PFSK-1 (cell line): ENCODE measurements around the gene GSE1.

Experiments used
- FOXP2 ChIP-seq: optimal IDR thresholded peaks from 2 replicates; pipeline ENCODE3; 2011; ENCODE audit warnings: borderline replicate concordance, control low read depth, inconsistent platforms; ENCODE audit not compliant: insufficient read depth; ENCODE audit errors: extremely low read length, extremely low read depth
- POLR2AphosphoS5 ChIP-seq: IDR thresholded peaks from 2 replicates; pipeline ENCODE4 v1.6.1; 2012; ENCODE audit warnings: low read depth, mild to moderate bottlenecking, control low read depth, low read length, moderate library complexity
- SIN3A ChIP-seq: IDR thresholded peaks from 2 replicates; pipeline ENCODE4 v1.6.1; 2012; ENCODE audit warnings: mild to moderate bottlenecking, low read length, moderate library complexity, borderline replicate concordance; ENCODE audit not compliant: insufficient read depth
- TAF1 ChIP-seq: IDR thresholded peaks from 2 replicates; pipeline ENCODE4 v1.6.1; 2012; ENCODE audit warnings: low read length, control low read depth, borderline replicate concordance; ENCODE audit not compliant: insufficient read depth
- TF ChIP-seq, protein P1 (sequence below), 2 experiments: IDR thresholded peaks; 2 replicates each; pipeline versions ENCODE4 v1.6.1 to v1.8.0; 2011 to 2012; ENCODE audit warnings: low read depth in 2 of 2, low read length in 2 of 2, control low read depth in 1 of 2, inconsistent platforms in 1 of 2, mild to moderate bottlenecking in 1 of 2, moderate library complexity in 1 of 2; ENCODE audit not compliant: insufficient read depth in 1 of 2

The GSE1 gene

DNA sequence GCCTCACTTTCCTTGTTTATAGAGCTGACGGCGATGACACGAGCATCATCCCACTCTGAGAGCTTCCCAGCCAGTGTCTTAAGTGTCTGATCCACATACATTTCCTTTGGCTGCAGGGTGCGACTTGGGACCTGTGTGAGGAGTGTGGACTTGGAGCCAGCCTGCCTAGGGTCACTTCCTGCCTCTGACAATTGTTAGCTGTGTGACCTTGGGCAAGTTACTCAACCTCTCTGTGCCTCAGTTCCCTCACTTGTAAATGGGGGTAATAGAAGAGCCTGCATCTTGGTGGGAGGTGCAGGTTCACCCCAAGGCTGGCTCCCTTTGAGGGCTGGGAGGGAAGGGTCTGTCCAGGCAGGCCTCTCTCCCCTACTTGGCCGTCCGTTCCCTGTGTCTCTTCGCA lies 27.4 kb upstream of the GSE1 start:
- TF ChIP-seq, protein P1, sequence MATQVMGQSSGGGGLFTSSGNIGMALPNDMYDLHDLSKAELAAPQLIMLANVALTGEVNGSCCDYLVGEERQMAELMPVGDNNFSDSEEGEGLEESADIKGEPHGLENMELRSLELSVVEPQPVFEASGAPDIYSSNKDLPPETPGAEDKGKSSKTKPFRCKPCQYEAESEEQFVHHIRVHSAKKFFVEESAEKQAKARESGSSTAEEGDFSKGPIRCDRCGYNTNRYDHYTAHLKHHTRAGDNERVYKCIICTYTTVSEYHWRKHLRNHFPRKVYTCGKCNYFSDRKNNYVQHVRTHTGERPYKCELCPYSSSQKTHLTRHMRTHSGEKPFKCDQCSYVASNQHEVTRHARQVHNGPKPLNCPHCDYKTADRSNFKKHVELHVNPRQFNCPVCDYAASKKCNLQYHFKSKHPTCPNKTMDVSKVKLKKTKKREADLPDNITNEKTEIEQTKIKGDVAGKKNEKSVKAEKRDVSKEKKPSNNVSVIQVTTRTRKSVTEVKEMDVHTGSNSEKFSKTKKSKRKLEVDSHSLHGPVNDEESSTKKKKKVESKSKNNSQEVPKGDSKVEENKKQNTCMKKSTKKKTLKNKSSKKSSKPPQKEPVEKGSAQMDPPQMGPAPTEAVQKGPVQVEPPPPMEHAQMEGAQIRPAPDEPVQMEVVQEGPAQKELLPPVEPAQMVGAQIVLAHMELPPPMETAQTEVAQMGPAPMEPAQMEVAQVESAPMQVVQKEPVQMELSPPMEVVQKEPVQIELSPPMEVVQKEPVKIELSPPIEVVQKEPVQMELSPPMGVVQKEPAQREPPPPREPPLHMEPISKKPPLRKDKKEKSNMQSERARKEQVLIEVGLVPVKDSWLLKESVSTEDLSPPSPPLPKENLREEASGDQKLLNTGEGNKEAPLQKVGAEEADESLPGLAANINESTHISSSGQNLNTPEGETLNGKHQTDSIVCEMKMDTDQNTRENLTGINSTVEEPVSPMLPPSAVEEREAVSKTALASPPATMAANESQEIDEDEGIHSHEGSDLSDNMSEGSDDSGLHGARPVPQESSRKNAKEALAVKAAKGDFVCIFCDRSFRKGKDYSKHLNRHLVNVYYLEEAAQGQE (IDR thresholded peaks at IDR 0.05; ENCODE audit: insufficient read depth in 1 of 2, low read depth in 2 of 2, low read length in 2 of 2) = no peak

DNA sequence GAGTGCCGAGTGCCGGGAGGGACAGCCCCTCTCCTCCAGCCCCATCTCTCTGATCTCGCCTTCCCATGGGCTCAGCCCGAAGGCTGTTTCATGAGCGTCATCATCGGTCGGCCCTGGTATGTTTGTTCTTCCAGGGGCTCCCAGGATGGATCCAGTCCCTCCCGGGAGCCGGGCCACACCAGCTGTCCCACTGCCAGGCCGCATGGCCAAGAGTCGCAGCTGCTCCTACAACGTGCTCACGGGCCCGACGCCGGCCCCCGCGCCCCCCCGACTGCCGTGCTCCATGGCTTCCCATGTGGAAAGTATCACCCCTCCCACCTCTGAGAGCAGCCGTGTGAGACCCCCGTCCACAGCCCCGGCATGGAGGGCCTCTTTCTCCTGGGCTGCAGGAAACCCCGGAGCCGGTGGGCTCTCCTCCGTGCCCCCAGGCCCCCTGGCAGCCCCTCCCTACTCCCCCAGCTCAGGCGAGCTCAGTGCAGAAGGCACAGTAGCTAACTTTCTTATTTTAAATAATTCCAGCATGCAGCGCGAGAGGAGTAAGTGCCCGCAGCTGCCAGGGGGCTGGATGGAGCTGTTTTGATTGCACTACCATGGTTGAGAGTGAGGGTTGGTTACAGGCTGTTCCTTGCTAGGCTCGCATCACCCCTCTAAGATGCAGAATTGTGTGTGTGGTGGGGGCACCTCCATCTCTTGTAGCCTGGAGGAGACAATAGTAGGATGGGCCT lies 26.6 kb upstream of the GSE1 start:
- TF ChIP-seq SIN3A = no peak
- no peak for TF ChIP-seq POLR2AphosphoS5
- no peak for TF ChIP-seq FOXP2
- TF ChIP-seq TAF1 = no peak

DNA sequence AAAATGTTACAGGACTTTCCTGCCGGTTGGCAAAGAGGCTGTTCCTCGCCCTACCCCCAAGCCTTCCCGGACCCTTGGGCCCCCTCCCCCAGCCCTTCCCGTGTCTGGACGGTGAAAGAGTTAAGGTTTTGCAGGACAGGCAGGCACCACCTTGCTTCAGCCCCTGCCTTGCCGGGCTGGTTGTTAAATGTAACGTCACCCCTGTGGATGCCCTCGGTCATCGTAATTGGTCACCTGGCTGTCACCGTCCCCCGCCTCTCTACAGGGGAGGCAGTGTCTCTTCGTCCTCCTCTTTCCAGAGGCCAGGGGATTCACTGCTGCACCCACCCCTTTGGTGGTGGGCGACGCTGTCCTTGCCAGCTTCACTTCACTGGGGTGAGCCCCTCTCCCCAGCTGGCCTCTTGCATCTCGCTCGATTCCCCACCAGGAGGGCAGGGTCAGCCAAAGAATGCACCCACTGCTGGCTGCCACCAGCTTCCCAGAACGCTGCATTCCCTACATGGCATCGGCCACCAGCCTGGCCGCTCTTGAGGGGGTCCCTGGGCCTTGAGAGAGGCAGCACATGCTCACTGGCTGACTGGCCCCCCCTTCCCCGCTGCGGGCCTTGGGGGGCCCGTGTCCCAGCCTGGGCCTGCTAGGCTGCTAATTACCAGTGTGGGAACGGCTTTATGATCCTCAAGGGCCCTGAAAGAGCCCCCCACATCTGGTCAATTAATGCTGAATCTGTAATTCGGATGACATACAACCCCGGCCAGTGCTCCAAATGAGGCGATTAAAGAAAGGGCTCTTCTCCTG lies 25.2 kb upstream of the GSE1 start:
- TF ChIP-seq TAF1 (no peak), FOXP2 (no peak), POLR2AphosphoS5 (no peak), SIN3A (no peak)
- TF ChIP-seq, protein P1 (IDR thresholded peaks at IDR 0.05; ENCODE audit: insufficient read depth in 1 of 2, low read depth in 2 of 2, low read length in 2 of 2) = no peak

DNA sequence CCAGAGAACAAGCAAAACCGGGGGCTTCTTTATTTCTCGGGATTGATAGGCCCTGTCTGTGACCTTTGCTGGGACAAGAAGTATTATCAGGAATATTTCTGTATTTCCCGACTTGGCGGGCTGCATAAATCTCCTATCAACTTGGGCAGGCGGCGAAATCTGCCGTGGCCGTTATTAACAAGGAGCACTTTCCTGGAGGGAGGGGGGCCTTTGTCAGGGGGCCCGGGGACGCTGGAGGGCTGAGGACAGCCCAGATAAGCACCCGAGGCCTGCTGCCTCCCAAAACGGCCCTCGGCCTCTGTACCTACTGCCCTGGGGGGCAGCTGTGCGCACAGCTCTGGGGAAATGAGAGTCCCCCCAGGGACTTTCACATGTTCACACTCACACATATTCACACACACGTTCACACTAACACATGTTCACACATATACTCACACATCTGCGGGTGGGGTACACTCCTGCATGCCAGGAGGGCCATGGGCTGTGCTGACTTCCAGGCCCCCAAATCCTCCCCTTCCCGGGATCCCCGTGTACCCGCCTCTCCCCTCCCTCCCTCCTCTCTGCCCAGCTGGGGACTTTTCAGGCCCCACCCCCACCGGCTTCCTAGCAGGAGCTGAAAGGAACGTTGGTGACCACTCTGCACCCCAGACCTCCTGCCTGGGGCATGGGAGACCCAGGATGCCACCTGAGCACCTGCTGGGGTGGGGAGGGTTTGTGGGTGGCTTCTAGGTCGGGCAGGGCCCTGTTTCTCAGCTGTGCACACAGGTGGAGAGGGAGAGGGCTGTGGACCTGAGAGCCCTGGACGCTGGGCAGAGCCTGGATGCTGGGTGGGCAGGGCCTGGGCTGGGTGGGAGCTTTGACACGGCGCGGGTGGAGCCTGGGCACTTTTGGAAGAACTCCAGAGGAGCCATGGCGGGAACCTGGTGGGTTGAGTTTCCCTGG lies 24.3 kb upstream of the GSE1 start:
- TF ChIP-seq FOXP2 (no peak), TAF1 (no peak), POLR2AphosphoS5 (no peak), SIN3A (no peak)
- TF ChIP-seq, protein P1 (IDR thresholded peaks at IDR 0.05; ENCODE audit: insufficient read depth in 1 of 2, low read depth in 2 of 2, low read length in 2 of 2) = no peak

DNA sequence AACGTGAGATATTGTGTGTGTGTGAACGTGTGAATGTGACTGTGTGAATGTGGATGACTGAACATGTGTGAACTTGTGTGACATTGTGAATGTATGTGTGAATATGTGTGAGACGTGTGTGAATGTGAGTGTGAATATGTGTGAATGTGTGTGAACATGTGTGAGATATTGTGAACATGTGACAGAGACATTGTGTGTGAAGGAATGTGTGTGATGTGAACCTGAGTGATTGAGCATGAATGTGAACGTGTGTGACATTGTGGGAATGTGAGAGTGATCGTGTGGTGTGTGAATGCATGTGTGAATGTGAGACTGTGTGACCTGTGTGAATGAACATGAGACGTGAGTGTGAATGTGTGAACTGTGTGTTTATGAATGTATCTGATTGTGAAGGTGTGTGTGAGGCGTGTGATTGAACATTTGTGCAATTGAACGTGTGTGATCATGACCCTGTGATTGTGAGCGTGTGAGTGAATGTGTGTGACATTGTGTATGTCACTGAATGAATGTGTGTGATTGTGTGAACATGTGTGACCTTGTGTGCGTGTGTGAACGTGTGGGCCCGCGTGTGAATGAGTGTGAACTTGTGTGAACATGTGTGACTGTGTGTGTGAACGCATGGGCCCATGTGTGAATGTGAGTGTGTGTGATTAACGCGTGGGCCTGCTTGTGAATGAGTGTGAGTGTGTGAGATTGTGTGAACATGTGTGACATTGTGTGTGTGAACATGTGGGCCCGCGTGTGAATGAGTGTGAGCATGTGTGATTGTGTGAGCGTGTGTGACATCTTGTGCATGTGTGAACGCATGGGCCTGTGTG lies 23.2 kb upstream of the GSE1 start:
- no peak for TF ChIP-seq FOXP2
- TF ChIP-seq, protein P1 (IDR thresholded peaks at IDR 0.05; ENCODE audit: insufficient read depth in 1 of 2, low read depth in 2 of 2, low read length in 2 of 2) = no peak
- no peak for TF ChIP-seq TAF1
- no peak for TF ChIP-seq SIN3A
- no peak for TF ChIP-seq POLR2AphosphoS5
